ENCODE data around the gene RNLS. TPM values are rescaled to one million over a fixed set of nuclear protein-coding genes. Genes with fewer than 3 reads are reported as not detected.

The RNLS gene
- total RNA-seq, 2 experiments from 2014 or later: not detected

GRCh38 chr10:88383276-88383675 lies 199.8 kb downstream of the RNLS start:
- intact Hi-C loops (cut with micrococcal nuclease; ENCODE audit: unreplicated experiment): loop anchor here (10.0 kb wide), 1 partner anchor 612 kb away; the partner anchor contains the start of gene FAS
- Histone ChIP-seq H3K79me2 (ENCODE audit: insufficient read depth, low read depth, low read length) (no peaks in the 10 kb centered on the region), H3K27ac (ENCODE audit: low read depth, low read length, poor library complexity, severe bottlenecking) (peak overlapping the region; percentile 26)

DNA sequence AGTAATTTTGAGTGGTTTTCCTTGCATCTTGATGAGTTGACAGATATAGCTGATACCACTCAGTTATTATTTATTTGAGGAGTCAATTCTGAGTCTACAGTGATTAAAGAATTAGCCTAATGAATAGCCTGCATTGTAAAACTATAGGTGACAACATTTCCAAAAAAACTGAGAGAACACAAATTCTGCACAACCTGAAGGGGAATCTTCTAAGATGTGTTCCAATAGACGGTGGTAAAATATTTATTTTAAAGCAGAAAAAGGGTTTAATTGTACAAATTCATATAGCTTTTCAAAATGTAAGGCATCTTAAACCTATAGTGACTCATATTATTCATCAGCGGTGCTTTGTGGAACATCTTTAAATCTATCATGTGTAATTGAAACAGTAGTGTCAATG lies 200.4 kb downstream of the RNLS start:
- Histone ChIP-seq H3K4me2 (ENCODE audit: low read length) (no peak overlapping the region), H3K9me2 (ENCODE audit: insufficient read depth, low read length) (no peaks in the 10 kb centered on the region), H3K36me3 (ENCODE audit: insufficient read depth, low read length) (peaks cover 28% of the 10 kb centered on the region), H3K4me3 (ENCODE audit: low read depth, low read length, poor library complexity, severe bottlenecking) (no peak overlapping the region), H3K27ac (ENCODE audit: low read depth, low read length, poor library complexity, severe bottlenecking) (no peak overlapping the region), H2AFZ (ENCODE audit: low read length) (no peak overlapping the region; the same call in 1 of the 2 replicates), H4K20me1 (ENCODE audit: insufficient read depth, low read length) (no peaks in the 10 kb centered on the region), H3K4me1 (ENCODE audit: insufficient read depth, low read length, poor library complexity, severe bottlenecking) (peaks cover 42% of the 10 kb centered on the region), H3K79me2 (ENCODE audit: insufficient read depth, low read depth, low read length) (no peaks in the 10 kb centered on the region), H3K9me3 (ENCODE audit: low read length) (peaks cover 33% of the 10 kb centered on the region)
- no peak for DNase-seq (ENCODE audit: low spot score)
- CTCF ChIA-PET (ENCODE audit: unreplicated experiment): interaction anchor here (0.5 kb wide), 1 partner anchor 271 kb away, joined by 4 read pairs; no protein-coding TSS in a partner anchor
- no TSS peak for BruUV-seq (replicated peaks)
- intact Hi-C loops (cut with micrococcal nuclease; ENCODE audit: unreplicated experiment): loop anchor here (10.0 kb wide), 1 partner anchor 612 kb away; the partner anchor contains the start of gene FAS
- POLR2A ChIA-PET: interaction anchor here (0.5 to 1.3 kb wide), 5 partner anchors 9 to 521 kb away, joined by 3 to 8 read pairs (median 3); no protein-coding TSS in a partner anchor
- TF ChIP-seq, protein P1, sequence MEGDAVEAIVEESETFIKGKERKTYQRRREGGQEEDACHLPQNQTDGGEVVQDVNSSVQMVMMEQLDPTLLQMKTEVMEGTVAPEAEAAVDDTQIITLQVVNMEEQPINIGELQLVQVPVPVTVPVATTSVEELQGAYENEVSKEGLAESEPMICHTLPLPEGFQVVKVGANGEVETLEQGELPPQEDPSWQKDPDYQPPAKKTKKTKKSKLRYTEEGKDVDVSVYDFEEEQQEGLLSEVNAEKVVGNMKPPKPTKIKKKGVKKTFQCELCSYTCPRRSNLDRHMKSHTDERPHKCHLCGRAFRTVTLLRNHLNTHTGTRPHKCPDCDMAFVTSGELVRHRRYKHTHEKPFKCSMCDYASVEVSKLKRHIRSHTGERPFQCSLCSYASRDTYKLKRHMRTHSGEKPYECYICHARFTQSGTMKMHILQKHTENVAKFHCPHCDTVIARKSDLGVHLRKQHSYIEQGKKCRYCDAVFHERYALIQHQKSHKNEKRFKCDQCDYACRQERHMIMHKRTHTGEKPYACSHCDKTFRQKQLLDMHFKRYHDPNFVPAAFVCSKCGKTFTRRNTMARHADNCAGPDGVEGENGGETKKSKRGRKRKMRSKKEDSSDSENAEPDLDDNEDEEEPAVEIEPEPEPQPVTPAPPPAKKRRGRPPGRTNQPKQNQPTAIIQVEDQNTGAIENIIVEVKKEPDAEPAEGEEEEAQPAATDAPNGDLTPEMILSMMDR (conservative IDR thresholded peaks at IDR 0.05; ENCODE audit: low read length): no peak
- TF ChIP-seq EZH2phosphoT487 (IDR thresholded peaks at IDR 0.05; ENCODE audit: borderline replicate concordance, low read depth, low read length): no peak

More at GRCh38 chr10:88383276-88383675, 199.8 kb downstream of the RNLS start:
- peak overlapping the region; percentile 41; the same call in 1 of the 2 replicates for H2AFZ ChIP-seq (ENCODE audit: low read length)
- no peak for TF ChIP-seq EZH2phosphoT487 (IDR thresholded peaks at IDR 0.05; ENCODE audit: borderline replicate concordance, low read depth, low read length)
- peaks cover 28% of the 10 kb centered on the region for H3K36me3 ChIP-seq (ENCODE audit: insufficient read depth, low read length)
- H3K9me2 ChIP-seq (ENCODE audit: insufficient read depth, low read length): no peaks in the 10 kb centered on the region
- no peaks in the 10 kb centered on the region for H4K20me1 ChIP-seq (ENCODE audit: insufficient read depth, low read length)
- CTCF ChIA-PET (ENCODE audit: unreplicated experiment): no interaction called here
- DNase-seq (ENCODE audit: low spot score): no peak
- peaks cover 48% of the 10 kb centered on the region for H3K4me1 ChIP-seq (ENCODE audit: insufficient read depth, low read length, poor library complexity, severe bottlenecking)
- H3K4me2 ChIP-seq (ENCODE audit: low read length): no peak overlapping the region
- POLR2A ChIA-PET: interaction anchor here (0.8 to 5.9 kb wide), 5 partner anchors 9 to 522 kb away, joined by 3 to 46 read pairs (median 3); no protein-coding TSS in a partner anchor
- peak overlapping the region; percentile 7 for H3K4me3 ChIP-seq (ENCODE audit: low read depth, low read length, poor library complexity, severe bottlenecking)
- no TSS peak for BruUV-seq (replicated peaks)
- H3K9me3 ChIP-seq (ENCODE audit: low read length): peaks cover 33% of the 10 kb centered on the region

DNA sequence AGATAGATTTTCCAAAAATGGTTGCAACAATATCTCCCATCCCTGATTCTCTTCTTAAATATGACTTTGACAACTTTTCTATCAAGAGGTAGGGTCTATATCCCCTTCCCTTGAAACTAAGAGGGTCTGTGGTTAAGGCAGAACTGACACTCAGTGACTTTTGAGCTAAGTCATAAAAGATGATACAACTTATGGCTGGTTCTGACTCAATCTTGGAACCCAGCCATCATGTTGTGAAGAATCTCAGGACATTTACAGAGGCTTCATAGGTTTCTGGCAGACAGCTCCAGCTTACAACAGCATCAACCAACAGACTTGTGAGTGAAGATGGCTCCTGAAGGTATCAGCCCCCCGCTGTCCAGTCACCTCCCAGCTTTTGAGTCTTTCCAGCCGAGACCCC lies 203.5 kb downstream of the RNLS start:
- intact Hi-C loops (cut with micrococcal nuclease; ENCODE audit: unreplicated experiment): loop anchor here (5.0 kb wide), 1 partner anchor 37 kb away; no protein-coding TSS in a partner anchor
- Histone ChIP-seq H3K79me2 (ENCODE audit: insufficient read depth, low read depth, low read length) (no peaks in the 10 kb centered on the region), H3K36me3 (ENCODE audit: insufficient read depth, low read length) (peaks cover 28% of the 10 kb centered on the region), H3K4me3 (ENCODE audit: low read depth, low read length, poor library complexity, severe bottlenecking) (no peak overlapping the region), H4K20me1 (ENCODE audit: insufficient read depth, low read length) (no peaks in the 10 kb centered on the region), H3K9me2 (ENCODE audit: insufficient read depth, low read length) (no peaks in the 10 kb centered on the region), H3K27ac (ENCODE audit: low read depth, low read length, poor library complexity, severe bottlenecking) (no peak overlapping the region), H3K4me2 (ENCODE audit: low read length) (no peak overlapping the region), H2AFZ (ENCODE audit: low read length) (peak overlapping the region; percentile 29), H3K9me3 (ENCODE audit: low read length) (peaks cover 33% of the 10 kb centered on the region), H3K4me1 (ENCODE audit: insufficient read depth, low read length, poor library complexity, severe bottlenecking) (peaks cover 15% of the 10 kb centered on the region)
- TF ChIP-seq, protein P1 (conservative IDR thresholded peaks at IDR 0.05; ENCODE audit: low read length): no peak
- no peak for TF ChIP-seq EZH2phosphoT487 (IDR thresholded peaks at IDR 0.05; ENCODE audit: borderline replicate concordance, low read depth, low read length)
- ChIA-PET CTCF (ENCODE audit: unreplicated experiment) (no interaction called here), POLR2A (interaction anchor here (0.6 to 6.8 kb wide), 4 partner anchors 8 to 385 kb away, joined by 3 to 53 read pairs (median 4); no protein-coding TSS in a partner anchor)
- no peak for DNase-seq (ENCODE audit: low spot score)
- no TSS peak for BruUV-seq (replicated peaks)

Measured in OCI-LY7 (cell line).